ENCODE measurements around the gene MRPL28.
"Not testable (repeated sequence)": the region's sequence is repeated elsewhere in the genome, so short reads cannot be mapped to it uniquely, and the experiment has no call there.

GRCh38 chr16:378113-378820 is 7.9 kb upstream of the MRPL28 start:
- TF ChIP-seq CTCF, POLR2A (IDR thresholded peaks at IDR 0.05): not testable (repeated sequence)

All from tibial nerve (tissue), 3 donors.